Mesendoderm (in vitro differentiated cells): ENCODE data around the gene S100A7A.
A peak's percentile ranks its signal among the peaks of the same experiment; 100 is the strongest.

Source experiments
- DNase-seq: peaks from one replicate; pipeline ENCODE4 v3.0.0; 2013
- H2AK5ac ChIP-seq: 2 replicates; pipeline ENCODE4 v1.6.1; 2013; ENCODE audit warnings: low read length, inconsistent platforms
- H2BK120ac ChIP-seq: 2 replicates; pipeline ENCODE4 v1.6.1; 2013; ENCODE audit warnings: low read depth, mild to moderate bottlenecking, low read length, moderate library complexity, mixed read lengths
- H2BK15ac ChIP-seq: replicated peaks from 2 replicates; pipeline ENCODE4 v1.6.1; 2013; ENCODE audit warnings: low read depth, mild to moderate bottlenecking, moderate library complexity
- H2BK5ac ChIP-seq: 2 replicates; pipeline ENCODE4 v1.6.1; 2013; ENCODE audit warnings: low read length, inconsistent platforms
- H3K18ac ChIP-seq: 2 replicates; pipeline ENCODE4 v1.6.1; 2013; ENCODE audit warnings: mild to moderate bottlenecking, low read length, mixed read lengths
- H3K23ac ChIP-seq: one replicate; pipeline ENCODE4 v1.6.1; 2013; ENCODE audit warnings: low read length
- H3K27ac ChIP-seq: 2 replicates; pipeline ENCODE4 v1.5.1; 2013; ENCODE audit warnings: low read depth, mild to moderate bottlenecking, inconsistent platforms, low read length, moderate library complexity
- H3K27me3 ChIP-seq: 2 replicates; pipeline ENCODE4 v1.6.1; 2013; ENCODE audit warnings: low read length, control low read depth, mild to moderate bottlenecking, inconsistent platforms; ENCODE audit not compliant: insufficient read depth, poor library complexity
- H3K36me3 ChIP-seq: 2 replicates; pipeline ENCODE4 v1.6.1; 2013; ENCODE audit warnings: low read length, inconsistent platforms; ENCODE audit not compliant: control insufficient read depth, insufficient read depth
- H3K4ac ChIP-seq: one replicate; pipeline ENCODE4 v1.6.1; 2013; ENCODE audit warnings: low read depth, mild to moderate bottlenecking, low read length, moderate library complexity
- H3K4me1 ChIP-seq: 2 replicates; pipeline ENCODE4 v1.6.1; 2013; ENCODE audit warnings: low read depth, low read length, inconsistent platforms; ENCODE audit not compliant: control insufficient read depth
- H3K4me2 ChIP-seq: 2 replicates; pipeline ENCODE4 v1.6.1; 2013; ENCODE audit warnings: low read length
- H3K4me3 ChIP-seq: 2 replicates; pipeline ENCODE4 v1.5.1; 2013; ENCODE audit warnings: mild to moderate bottlenecking, low read length
- H3K56ac ChIP-seq: one replicate; pipeline ENCODE4 v1.6.1; 2013; ENCODE audit warnings: low read length
- H3K79me1 ChIP-seq: 2 replicates; pipeline ENCODE4 v1.6.1; 2013; ENCODE audit warnings: low read length, inconsistent platforms
- H3K79me2 ChIP-seq: 2 replicates; pipeline ENCODE4 v1.6.1; 2013; ENCODE audit warnings: mild to moderate bottlenecking, low read length; ENCODE audit not compliant: control insufficient read depth, insufficient read depth
- H3K9ac ChIP-seq: 2 replicates; pipeline ENCODE4 v1.6.1; 2013; ENCODE audit warnings: low read length, inconsistent platforms
- H4K5ac ChIP-seq: one replicate; pipeline ENCODE4 v1.6.1; 2013; ENCODE audit warnings: low read length
- H4K8ac ChIP-seq: one replicate; pipeline ENCODE4 v1.6.1; 2013; ENCODE audit warnings: low read depth, mild to moderate bottlenecking, control low read depth, low read length, moderate library complexity
- WGBS: extraction: QIAGEN DNeasy Blood & Tissue Kit; methylation state at CpG from one replicate; pipeline ENCODE4 v1.1.7; 2013; ENCODE audit warnings: low lambda C conversion rate, missing lambda C conversion rate; ENCODE audit not compliant: insufficient coverage; ENCODE audit errors: extremely low coverage; 5-methylcytosine and 5-hydroxymethylcytosine counted together

S100A7A gene

GRCh38 chr1:153401461-153401860 is 14.9 kb upstream of the S100A7A start:
- no peaks in the 10 kb centered on the region for H3K79me2 ChIP-seq
- H3K27me3 ChIP-seq, result no peaks in the 10 kb centered on the region
- no peaks in the 10 kb centered on the region for H3K36me3 ChIP-seq
- no peak overlapping the region for H2BK5ac ChIP-seq
- no CpG with 5 or more reads among the region's 9 CpGs for WGBS
- H2AK5ac ChIP-seq, result no peak overlapping the region
- no peak overlapping the region for H2BK120ac ChIP-seq
- no peak overlapping the region for H3K9ac ChIP-seq
- no peak overlapping the region for H3K56ac ChIP-seq
- H3K4me3 ChIP-seq, result no peak overlapping the region
- DNase-seq, result no peak
- no peaks in the 10 kb centered on the region for H3K79me1 ChIP-seq
- H3K4me1 ChIP-seq, result no peaks in the 10 kb centered on the region
- H3K23ac ChIP-seq, result no peak overlapping the region
- no peak overlapping the region for H4K5ac ChIP-seq
- H3K18ac ChIP-seq, result no peak overlapping the region
- no peak overlapping the region for H3K4me2 ChIP-seq
- H3K27ac ChIP-seq, result no peak overlapping the region
- H4K8ac ChIP-seq, result no peak overlapping the region
- no peak overlapping the region for H2BK15ac ChIP-seq
- no peak overlapping the region for H3K4ac ChIP-seq

- Histone ChIP-seq H2BK15ac (no peak overlapping the region), H3K36me3 (no peaks in the 10 kb centered on the region), H3K18ac (no peak overlapping the region), H3K27ac (no peak overlapping the region), H3K4me1 (no peaks in the 10 kb centered on the region), H3K4me3 (no peak overlapping the region), H3K27me3 (no peaks in the 10 kb centered on the region), H3K56ac (no peak overlapping the region), H3K23ac (no peak overlapping the region), H3K4ac (no peak overlapping the region), H2AK5ac (no peak overlapping the region), H2BK120ac (no peak overlapping the region), H3K79me2 (no peaks in the 10 kb centered on the region), H2BK5ac (no peak overlapping the region), H3K4me2 (no peak overlapping the region), H4K8ac (no peak overlapping the region), H3K9ac (no peak overlapping the region), H3K79me1 (no peaks in the 10 kb centered on the region), H4K5ac (no peak overlapping the region)
- no CpG with 5 or more reads among the region's 2 CpGs for WGBS
- no peak for DNase-seq
Observed at GRCh38 chr1:153402226-153402625, 14.1 kb upstream of the S100A7A start.

- Histone ChIP-seq H2BK15ac (no peak overlapping the region), H2BK120ac (no peak overlapping the region), H3K4me2 (no peak overlapping the region), H2AK5ac (no peak overlapping the region), H4K5ac (no peak overlapping the region), H3K4me1 (no peaks in the 10 kb centered on the region), H3K18ac (no peak overlapping the region), H2BK5ac (no peak overlapping the region), H3K56ac (no peak overlapping the region), H3K4me3 (no peak overlapping the region), H3K9ac (no peak overlapping the region), H3K27ac (no peak overlapping the region), H4K8ac (no peak overlapping the region), H3K23ac (no peak overlapping the region), H3K79me2 (no peaks in the 10 kb centered on the region), H3K36me3 (no peaks in the 10 kb centered on the region), H3K4ac (no peak overlapping the region), H3K27me3 (no peaks in the 10 kb centered on the region), H3K79me1 (no peaks in the 10 kb centered on the region)
- WGBS, result no CpG with 5 or more reads among the region's 11 CpGs
- no peak for DNase-seq
Observed at GRCh38 chr1:153403421-153404085, 12.8 kb upstream of the S100A7A start.

- H3K36me3 ChIP-seq, result no peaks in the 10 kb centered on the region
- H3K9ac ChIP-seq, result no peak overlapping the region
- H2AK5ac ChIP-seq, result no peak overlapping the region
- H4K5ac ChIP-seq, result no peak overlapping the region
- no peak overlapping the region for H3K4ac ChIP-seq
- H3K56ac ChIP-seq, result no peak overlapping the region
- H3K27ac ChIP-seq, result no peak overlapping the region
- no peak overlapping the region for H3K4me2 ChIP-seq
- H2BK15ac ChIP-seq, result no peak overlapping the region
- no peak overlapping the region for H3K4me3 ChIP-seq
- no peaks in the 10 kb centered on the region for H3K79me1 ChIP-seq
- DNase-seq, result peak; percentile 4
- H3K23ac ChIP-seq, result no peak overlapping the region
- H3K4me1 ChIP-seq, result no peaks in the 10 kb centered on the region
- no peaks in the 10 kb centered on the region for H3K79me2 ChIP-seq
- H3K27me3 ChIP-seq, result no peaks in the 10 kb centered on the region
- H2BK5ac ChIP-seq, result no peak overlapping the region
- H2BK120ac ChIP-seq, result no peak overlapping the region
- H3K18ac ChIP-seq, result no peak overlapping the region
- no CpG with 5 or more reads among the region's 7 CpGs for WGBS
- no peak overlapping the region for H4K8ac ChIP-seq
Observed at GRCh38 chr1:153404086-153404635, 12.2 kb upstream of the S100A7A start.

GRCh38 chr1:153404768-153405167 is 11.6 kb upstream of the S100A7A start:
- Histone ChIP-seq H3K79me2 (no peaks in the 10 kb centered on the region), H3K56ac (no peak overlapping the region), H3K4me1 (no peaks in the 10 kb centered on the region), H2BK120ac (no peak overlapping the region), H3K9ac (no peak overlapping the region), H3K4me3 (no peak overlapping the region), H3K36me3 (no peaks in the 10 kb centered on the region), H2BK5ac (no peak overlapping the region), H3K79me1 (no peaks in the 10 kb centered on the region), H2AK5ac (no peak overlapping the region), H3K27ac (no peak overlapping the region), H3K23ac (no peak overlapping the region), H3K4ac (no peak overlapping the region), H3K4me2 (no peak overlapping the region), H3K27me3 (no peaks in the 10 kb centered on the region), H4K5ac (no peak overlapping the region), H3K18ac (no peak overlapping the region), H2BK15ac (no peak overlapping the region), H4K8ac (no peak overlapping the region)
- peak; percentile 54 for DNase-seq
- no CpG with 5 or more reads among the region's 15 CpGs for WGBS
